ENCODE measurements around the gene LLPH.

LLPH gene

GRCh38 chr12:66143868-66144267 is 13.3 kb upstream of the LLPH start:
- Histone ChIP-seq H3K4me3 (ENCODE audit: low read length, poor library complexity, severe bottlenecking) (no peak overlapping the region), H3K9me3 (ENCODE audit: insufficient read depth, low read depth, low read length) (peaks cover 16% of the 10 kb centered on the region), H3K79me2 (ENCODE audit: insufficient read depth, low read length) (peaks cover 6% of the 10 kb centered on the region; the same call in 1 of the 2 replicates), H3K27me3 (ENCODE audit: insufficient read depth, low read length, poor library complexity, severe bottlenecking) (peaks cover 6% of the 10 kb centered on the region), H3F3A (ENCODE audit: low read depth) (no peaks in the 10 kb centered on the region), H4K20me1 (ENCODE audit: insufficient read depth, low read length, poor library complexity, severe bottlenecking) (no peaks in the 10 kb centered on the region), H3K9ac (ENCODE audit: low read depth, low read length, poor library complexity, severe bottlenecking) (peak overlapping the region; percentile 62), H3K4me1 (ENCODE audit: insufficient read depth, low read length, poor library complexity, severe bottlenecking) (peaks cover 26% of the 10 kb centered on the region), H3K9me2 (replicated peaks; ENCODE audit: low read depth, low read length) (no peaks in the 10 kb centered on the region), H2AFZ (ENCODE audit: low read length) (no peak overlapping the region), H3K36me3 (ENCODE audit: insufficient read depth, low read length) (peaks cover 47% of the 10 kb centered on the region), H3K4me2 (ENCODE audit: low read depth, low read length, poor library complexity, severe bottlenecking) (peak overlapping the region; percentile 66)
- TF ChIP-seq EZH2phosphoT487 (IDR thresholded peaks at IDR 0.05; ENCODE audit: borderline replicate concordance) = no peak
- no peak for TF ChIP-seq CTCF (conservative IDR thresholded peaks at IDR 0.05; ENCODE audit: low read length)

GRCh38 chr12:66142826-66143225 is 12.3 kb upstream of the LLPH start:
- Histone ChIP-seq H3K27me3 (ENCODE audit: insufficient read depth, low read length, poor library complexity, severe bottlenecking) (peaks cover 6% of the 10 kb centered on the region), H3F3A (ENCODE audit: low read depth) (no peaks in the 10 kb centered on the region), H3K9ac (ENCODE audit: low read depth, low read length, poor library complexity, severe bottlenecking) (no peak overlapping the region), H3K4me1 (ENCODE audit: insufficient read depth, low read length, poor library complexity, severe bottlenecking) (peaks cover 26% of the 10 kb centered on the region), H3K9me3 (ENCODE audit: insufficient read depth, low read depth, low read length) (peaks cover 16% of the 10 kb centered on the region), H3K79me2 (ENCODE audit: insufficient read depth, low read length) (peaks cover 6% of the 10 kb centered on the region; the same call in 1 of the 2 replicates), H3K36me3 (ENCODE audit: insufficient read depth, low read length) (peaks cover 51% of the 10 kb centered on the region), H3K4me3 (ENCODE audit: low read length, poor library complexity, severe bottlenecking) (no peak overlapping the region), H3K9me2 (replicated peaks; ENCODE audit: low read depth, low read length) (no peaks in the 10 kb centered on the region), H2AFZ (ENCODE audit: low read length) (no peak overlapping the region), H3K4me2 (ENCODE audit: low read depth, low read length, poor library complexity, severe bottlenecking) (no peak overlapping the region), H4K20me1 (ENCODE audit: insufficient read depth, low read length, poor library complexity, severe bottlenecking) (no peaks in the 10 kb centered on the region)
- TF ChIP-seq CTCF (conservative IDR thresholded peaks at IDR 0.05; ENCODE audit: low read length) = no peak
- no peak for TF ChIP-seq EZH2phosphoT487 (IDR thresholded peaks at IDR 0.05; ENCODE audit: borderline replicate concordance)

GRCh38 chr12:66141299-66141698 is 10.7 kb upstream of the LLPH start:
- H2AFZ ChIP-seq (ENCODE audit: low read length) = no peak overlapping the region
- H4K20me1 ChIP-seq (ENCODE audit: insufficient read depth, low read length, poor library complexity, severe bottlenecking) = no peaks in the 10 kb centered on the region
- H3K27me3 ChIP-seq (ENCODE audit: insufficient read depth, low read length, poor library complexity, severe bottlenecking) = peaks cover 6% of the 10 kb centered on the region
- H3K9me2 ChIP-seq (replicated peaks; ENCODE audit: low read depth, low read length) = no peaks in the 10 kb centered on the region
- H3K4me2 ChIP-seq (ENCODE audit: low read depth, low read length, poor library complexity, severe bottlenecking) = no peak overlapping the region
- H3K36me3 ChIP-seq (ENCODE audit: insufficient read depth, low read length) = peaks cover 66% of the 10 kb centered on the region
- H3K9ac ChIP-seq (ENCODE audit: low read depth, low read length, poor library complexity, severe bottlenecking) = no peak overlapping the region
- H3K9me3 ChIP-seq (ENCODE audit: insufficient read depth, low read depth, low read length) = peaks cover 16% of the 10 kb centered on the region
- no peaks in the 10 kb centered on the region for H3F3A ChIP-seq (ENCODE audit: low read depth)
- no peak overlapping the region for H3K4me3 ChIP-seq (ENCODE audit: low read length, poor library complexity, severe bottlenecking)
- H3K4me1 ChIP-seq (ENCODE audit: insufficient read depth, low read length, poor library complexity, severe bottlenecking) = peaks cover 26% of the 10 kb centered on the region
- TF ChIP-seq EZH2phosphoT487 (IDR thresholded peaks at IDR 0.05; ENCODE audit: borderline replicate concordance) (no peak), CTCF (conservative IDR thresholded peaks at IDR 0.05; ENCODE audit: low read length) (no peak)
- peaks cover 6% of the 10 kb centered on the region; the same call in 1 of the 2 replicates for H3K79me2 ChIP-seq (ENCODE audit: insufficient read depth, low read length)

Data from Loucy (cell line).